ENCODE measurements around the gene ACTL7B.
"Not testable (repeated sequence)": the region's sequence is repeated elsewhere in the genome, so short reads cannot be mapped to it uniquely, and the experiment has no call there.

ACTL7B gene

GRCh38 chr9:108869092-108869725, 13.4 kb upstream of the ACTL7B start:
- DNase-seq, result no peak

GRCh38 chr9:108867829-108868228, 12.0 kb upstream of the ACTL7B start:
- no peak for DNase-seq

- DNase-seq, result no peak
These were observed 11.3 kb upstream of the ACTL7B start for GRCh38 chr9:108867116-108867515.

- DNase-seq, result no peak
These were observed 10.2 kb upstream of the ACTL7B start for GRCh38 chr9:108866001-108866420.

- no peak for DNase-seq
These were observed 9.3 kb upstream of the ACTL7B start for GRCh38 chr9:108865037-108865436.

GRCh38 chr9:108864446-108864845, 8.7 kb upstream of the ACTL7B start:
- DNase-seq, result no peak

- DNase-seq, result no peak
These were observed 8.1 kb upstream of the ACTL7B start for GRCh38 chr9:108863891-108864290.

GRCh38 chr9:108861997-108862396, 6.2 kb upstream of the ACTL7B start, which contains the start of gene ACTL7A:
Gene ACTL7A (plus strand): TSS chr9:108862266. CDS start chr9:108862323, 57 bp downstream.
- no peak for DNase-seq

- no peak for DNase-seq
These were observed 5.7 kb upstream of the ACTL7B start for GRCh38 chr9:108861464-108861863.

- no peak for DNase-seq
These were observed 5.0 kb upstream of the ACTL7B start for GRCh38 chr9:108860764-108861163.

GRCh38 chr9:108860354-108860753, 4.6 kb upstream of the ACTL7B start:
- DNase-seq, result no peak

- DNase-seq, result no peak
These were observed 3.8 kb upstream of the ACTL7B start for GRCh38 chr9:108859459-108860114.

GRCh38 chr9:108857572-108857971, 1.8 kb upstream of the ACTL7B start:
- no peak for DNase-seq

GRCh38 chr9:108855529-108855886, 278 bp downstream of the ACTL7B start:
- no peak for DNase-seq

- no peak for DNase-seq
These were observed 901 bp downstream of the ACTL7B start for GRCh38 chr9:108854641-108855528.

GRCh38 chr9:108854094-108854493, 1.7 kb downstream of the ACTL7B start:
- DNase-seq, result no peak

GRCh38 chr9:108852079-108852478, 3.7 kb downstream of the ACTL7B start:
- DNase-seq, result no peak

- DNase-seq, result no peak
These were observed 4.6 kb downstream of the ACTL7B start for GRCh38 chr9:108851138-108851537.

GRCh38 chr9:108850293-108850897, 5.4 kb downstream of the ACTL7B start:
- no peak for DNase-seq

- not testable (repeated sequence) for DNase-seq
These were observed 7.5 kb downstream of the ACTL7B start for GRCh38 chr9:108848296-108848695.

- no peak for DNase-seq
These were observed 9.8 kb downstream of the ACTL7B start for GRCh38 chr9:108845947-108846346.

- no peak for DNase-seq
These were observed 10.3 kb downstream of the ACTL7B start for GRCh38 chr9:108845507-108845906.

GRCh38 chr9:108844856-108845255, 10.9 kb downstream of the ACTL7B start:
- no peak for DNase-seq

Data from femur (tissue), 1 donor.